K562 (cell line): ENCODE measurements around the gene CALU. TPM values are rescaled to one million over a fixed set of nuclear protein-coding genes. Genes with fewer than 3 reads are reported as not detected.

Source experiments
- BCLAF1 ChIP-seq, 2 experiments: fragments of 450-650 bp in 1 of 2; IDR thresholded peaks; 2 replicates each; pipeline ENCODE4 v1.6.1; 2011 to 2017; ENCODE audit warnings: low read depth in 2 of 2, antibody characterized with exemption in 1 of 2, borderline replicate concordance in 1 of 2, low read length in 1 of 2, mild to moderate bottlenecking in 1 of 2, mixed read lengths in 1 of 2; ENCODE audit not compliant: control insufficient read depth in 1 of 2
- CAMTA2 ChIP-seq: fragments of 250-450 bp; sonication (Bioruptor Pico); conservative IDR thresholded peaks from 2 replicates; pipeline ENCODE4 v1.5.1; 2022
- DDX20 ChIP-seq: fragments of 450-650 bp; IDR thresholded peaks from 2 replicates; pipeline ENCODE4 v1.6.1; 2016; ENCODE audit warnings: missing genetic modification characterization, low read depth, mild to moderate bottlenecking, missing compliant biosample characterization, moderate library complexity
- ERF ChIP-seq: fragments of 450-650 bp; formaldehyde crosslinking; IDR thresholded peaks from 2 replicates; pipeline ENCODE4 v1.4.0; 2020; ENCODE audit warnings: mild to moderate bottlenecking, mixed read lengths
- HNRNPH1 ChIP-seq: fragments of 200-400 bp; formaldehyde crosslinking; optimal IDR thresholded peaks from 2 replicates; pipeline ENCODE3; 2017; ENCODE audit warnings: low read depth, mild to moderate bottlenecking, low read length, moderate library complexity
- MAFF ChIP-seq: IDR thresholded peaks from 2 replicates; pipeline ENCODE4 v1.6.1; 2012; ENCODE audit warnings: low read length, improper control_type of control experiment
- MBD2 ChIP-seq: sonication (generic); IDR thresholded peaks from 2 replicates; pipeline ENCODE4 v1.6.1; 2016; ENCODE audit warnings: low read depth, borderline replicate concordance
- MCM2 ChIP-seq: fragments of 450-650 bp; IDR thresholded peaks from 2 replicates; pipeline ENCODE4 v1.6.1; 2017; ENCODE audit warnings: low read depth, mild to moderate bottlenecking
- MTA2 ChIP-seq: fragments of 450-650 bp; IDR thresholded peaks from 2 replicates; pipeline ENCODE4 v1.6.1; 2016; ENCODE audit warnings: low read depth
- NFRKB ChIP-seq: fragments of 450-650 bp; IDR thresholded peaks from 2 replicates; pipeline ENCODE4 v1.6.1; 2016; ENCODE audit warnings: low read depth
- RBM25 ChIP-seq: fragments of 200-400 bp; formaldehyde crosslinking; IDR thresholded peaks from 2 replicates; pipeline ENCODE4 v1.6.1; 2018; ENCODE audit warnings: low read length, low read depth, moderate library complexity; ENCODE audit not compliant: severe bottlenecking
- RNF219 ChIP-seq: fragments of 250-450 bp; sonication (Bioruptor Pico); IDR thresholded peaks from 2 replicates; pipeline ENCODE4 v1.5.0; 2022; ENCODE audit warnings: mild to moderate bottlenecking
- SAP30 ChIP-seq: fragments of 200-600 bp; sonication (generic); IDR thresholded peaks from 2 replicates; pipeline ENCODE4 v1.6.1; 2012; ENCODE audit warnings: borderline replicate concordance, low read depth, mild to moderate bottlenecking, moderate library complexity, low read length, control low read depth, inconsistent platforms; ENCODE audit not compliant: insufficient read depth, poor library complexity, severe bottlenecking
- ZBTB26 ChIP-seq: fragments of 450-650 bp; formaldehyde crosslinking; IDR thresholded peaks from 2 replicates; pipeline ENCODE4 v1.4.0; 2022; ENCODE audit warnings: missing genetic modification characterization
- ZNF316 ChIP-seq: fragments of 450-650 bp; IDR thresholded peaks from 2 replicates; pipeline ENCODE4 v1.6.1; 2016
- ZNF444 ChIP-seq: fragments of 250-450 bp; sonication (Bioruptor Pico); IDR thresholded peaks from 2 replicates; pipeline ENCODE4 v1.4.0; 2020; ENCODE audit warnings: mild to moderate bottlenecking, moderate library complexity
- polyA plus RNA-seq, 8 experiments: library from polyadenylated mRNA; depleted of rRNA in 4 of 8; stranded (reverse) in 5 of 8; unstranded in 3 of 8; fragments of >200 nt; fragmentation: Nextera tagmentation in 2 of 8; fragmentation: Illumina TruSeq in 1 of 8; extraction: Ambion mirVana in 2 of 8; extraction: Trizol in 1 of 8; gene quantifications; 2 replicates each; pipeline versions ENCODE4 v1.2.1 to v1.2.3, GENCODE V29; 2011 to 2014; ENCODE audit warnings: inconsistent platforms in 1 of 8, missing spikeins in 1 of 8
- total RNA-seq, 7 experiments: library from RNA; depleted of rRNA in 6 of 7; stranded (reverse); fragments of >200 nt in 6 of 7; fragmentation: Illumina TruSeq in 2 of 7; extraction: Trizol in 2 of 7; gene quantifications; 2 replicates each; pipeline versions ENCODE4 v1.2.1 to v1.2.3, GENCODE V29; 2011 to 2021; ENCODE audit warnings: low replicate concordance in 1 of 7

The CALU gene
- total and polyA plus RNA-seq, 9 of the 15 experiments (the other 6 are each of a cell fraction or from before 2014, with no cell fraction given) = 166 to 286 (median 215) TPM

GRCh38 chr7:128791121-128791971, 52.2 kb downstream of the CALU start, which contains the start of gene CCDC136 (continued):
- TF ChIP-seq BCLAF1 (IDR thresholded peaks at IDR 0.05; ENCODE audit: borderline replicate concordance in 1 of 2, control insufficient read depth in 1 of 2, low read depth in 2 of 2, low read length in 1 of 2) (no peak), HNRNPH1 (no peak), MBD2 (0 out of 2 replicates have a peak, but pooled peaks have one; percentile 19), RNF219 (CRISPR knock-in tag) (no peak), DDX20 (no peak), MCM2 (no peak), NFRKB (no peak), CAMTA2 (CRISPR knock-in tag) (no peak), MAFF (no peak), ZNF444 (no peak), ZBTB26 (CRISPR knock-in tag) (0 out of 2 replicates have a peak, but pooled peaks have one; percentile 75), ERF (CRISPR knock-in tag) (no peak), SAP30 (no peak), RBM25 (peak; percentile 51), ZNF316 (no peak), MTA2 (no peak)
